ENCODE measurements around the gene CDC42SE2.
"Not testable (repeated sequence)": the region's sequence is repeated elsewhere in the genome, so short reads cannot be mapped to it uniquely, and the experiment has no call there.

CDC42SE2 gene

DNA sequence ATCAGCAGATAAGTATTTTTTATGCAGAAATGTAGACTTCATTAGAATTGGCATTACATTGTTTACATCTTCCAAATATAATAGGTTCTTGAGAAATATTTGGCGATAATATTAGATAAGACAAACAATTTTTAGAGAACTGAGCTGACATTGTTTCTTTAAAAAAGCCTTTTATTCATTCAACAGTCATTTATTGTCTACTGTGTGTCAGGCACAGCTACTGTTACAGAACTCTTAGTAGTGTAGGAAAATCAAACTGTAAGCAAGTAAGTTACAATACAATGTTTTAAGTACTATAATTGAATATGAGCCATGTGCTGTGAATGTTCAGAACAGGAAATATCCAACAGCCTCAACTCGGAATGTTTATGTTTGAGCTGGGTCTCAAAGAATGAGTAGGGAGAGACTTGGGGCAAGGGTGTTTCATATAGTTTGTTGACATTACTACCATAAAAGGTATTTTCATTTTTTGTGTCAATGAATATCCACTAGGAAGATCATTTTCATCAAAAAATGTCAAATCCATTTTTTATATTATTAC is 114.0 kb downstream of the CDC42SE2 start:
- Histone ChIP-seq H3K9me3 (no peaks in the 10 kb centered on the region), H3K4me1 (ENCODE audit: control insufficient read depth in 1 of 2, insufficient read depth in 1 of 2, low read depth in 1 of 2, low read length in 1 of 2) (peaks cover 50% of the 10 kb centered on the region in 2 experiments), H3K27ac (peak overlapping the region; percentile 91), H3K36me3 (no peaks in the 10 kb centered on the region), H3K27me3 (no peaks in the 10 kb centered on the region), H3K4me3 (ENCODE audit: low read depth in 1 of 2, low read length in 1 of 2) (no peak overlapping the region)
- TF ChIP-seq, protein P1, sequence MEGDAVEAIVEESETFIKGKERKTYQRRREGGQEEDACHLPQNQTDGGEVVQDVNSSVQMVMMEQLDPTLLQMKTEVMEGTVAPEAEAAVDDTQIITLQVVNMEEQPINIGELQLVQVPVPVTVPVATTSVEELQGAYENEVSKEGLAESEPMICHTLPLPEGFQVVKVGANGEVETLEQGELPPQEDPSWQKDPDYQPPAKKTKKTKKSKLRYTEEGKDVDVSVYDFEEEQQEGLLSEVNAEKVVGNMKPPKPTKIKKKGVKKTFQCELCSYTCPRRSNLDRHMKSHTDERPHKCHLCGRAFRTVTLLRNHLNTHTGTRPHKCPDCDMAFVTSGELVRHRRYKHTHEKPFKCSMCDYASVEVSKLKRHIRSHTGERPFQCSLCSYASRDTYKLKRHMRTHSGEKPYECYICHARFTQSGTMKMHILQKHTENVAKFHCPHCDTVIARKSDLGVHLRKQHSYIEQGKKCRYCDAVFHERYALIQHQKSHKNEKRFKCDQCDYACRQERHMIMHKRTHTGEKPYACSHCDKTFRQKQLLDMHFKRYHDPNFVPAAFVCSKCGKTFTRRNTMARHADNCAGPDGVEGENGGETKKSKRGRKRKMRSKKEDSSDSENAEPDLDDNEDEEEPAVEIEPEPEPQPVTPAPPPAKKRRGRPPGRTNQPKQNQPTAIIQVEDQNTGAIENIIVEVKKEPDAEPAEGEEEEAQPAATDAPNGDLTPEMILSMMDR (IDR thresholded peaks at IDR 0.05), result no peak

DNA sequence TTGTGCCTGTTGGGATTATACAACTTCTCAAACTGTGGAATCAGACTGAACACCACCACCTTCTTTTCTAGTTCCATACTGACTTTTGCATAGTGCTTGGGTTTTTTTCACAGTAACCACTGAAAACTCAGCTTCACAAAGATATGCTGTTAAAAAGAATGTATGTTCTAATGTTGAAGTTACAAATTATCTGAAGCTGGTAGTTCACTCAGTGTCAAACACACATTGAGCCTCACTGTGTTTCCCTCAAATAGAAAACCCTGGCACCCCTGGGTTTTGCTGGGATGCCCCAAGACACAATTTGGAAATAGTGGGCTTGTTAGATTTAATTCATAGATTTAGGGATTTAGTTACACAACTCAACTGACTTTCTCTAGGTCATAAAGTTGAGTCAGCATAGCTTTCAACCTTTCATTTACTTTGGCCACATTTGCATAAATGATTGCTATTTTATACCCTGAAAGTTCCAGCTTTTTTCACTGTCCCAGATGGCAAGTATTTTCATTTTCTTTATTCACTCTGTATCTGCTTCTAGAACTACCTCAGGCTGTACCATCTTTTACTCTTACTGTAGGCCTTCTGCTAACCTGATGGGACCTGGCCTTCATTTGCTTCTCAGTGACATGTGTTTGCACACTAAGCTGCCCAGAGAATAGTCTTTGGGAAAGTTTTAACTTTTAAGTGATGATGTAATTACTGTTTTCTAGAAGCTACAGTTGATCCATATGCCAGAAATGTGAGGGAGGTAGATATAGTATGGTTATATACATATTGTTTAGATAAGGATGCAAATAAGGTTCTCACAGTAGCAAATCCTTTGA is 115.1 kb downstream of the CDC42SE2 start:
- Histone ChIP-seq H3K36me3 (no peaks in the 10 kb centered on the region), H3K4me3 (ENCODE audit: low read depth in 1 of 2, low read length in 1 of 2) (peak overlapping the region in 1 of 2 experiments; percentile 39), H3K4me1 (ENCODE audit: control insufficient read depth in 1 of 2, insufficient read depth in 1 of 2, low read depth in 1 of 2, low read length in 1 of 2) (peaks cover 50 to 52% of the 10 kb centered on the region in 2 experiments), H3K27me3 (no peaks in the 10 kb centered on the region), H3K27ac (peak overlapping the region; percentile 91), H3K9me3 (no peaks in the 10 kb centered on the region)
- TF ChIP-seq, protein P1 (IDR thresholded peaks at IDR 0.05), result no peak

- H3K9me3 ChIP-seq, result no peaks in the 10 kb centered on the region
- TF ChIP-seq, protein P1 (IDR thresholded peaks at IDR 0.05), result peak; percentile 20
- H3K27ac ChIP-seq, result peak overlapping the region; percentile 91
- H3K4me3 ChIP-seq (ENCODE audit: low read depth in 1 of 2, low read length in 1 of 2), result peak overlapping the region; percentile 24 to 39
- H3K4me1 ChIP-seq (ENCODE audit: control insufficient read depth in 1 of 2, insufficient read depth in 1 of 2, low read depth in 1 of 2, low read length in 1 of 2), result peaks cover 50 to 52% of the 10 kb centered on the region in 2 experiments
- no peaks in the 10 kb centered on the region for H3K27me3 ChIP-seq
- H3K36me3 ChIP-seq, result no peaks in the 10 kb centered on the region
These were observed 115.9 kb downstream of the CDC42SE2 start for GRCh38 chr5:131379723-131380122.

DNA sequence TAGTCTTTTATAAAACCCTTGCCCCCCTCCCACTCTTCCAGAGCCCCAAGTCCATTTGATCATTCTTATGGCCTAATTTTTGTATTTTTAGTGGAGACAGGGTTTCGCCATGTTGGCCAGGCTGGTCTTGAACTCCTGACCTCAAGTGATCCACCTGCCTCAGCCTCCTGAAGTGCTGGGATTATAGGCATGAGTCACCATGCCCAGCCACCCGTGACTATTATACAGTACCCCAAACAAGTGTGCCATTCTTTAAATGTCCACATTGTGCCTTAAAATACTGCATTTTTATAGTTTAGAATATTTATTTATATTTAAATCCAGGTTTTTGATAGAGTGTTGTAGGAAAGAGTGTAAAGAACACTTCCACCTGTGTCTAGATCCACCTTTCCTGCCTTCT is 116.4 kb downstream of the CDC42SE2 start:
- not testable (repeated sequence) for H3K27me3 ChIP-seq, H3K9me3 ChIP-seq, H3K36me3 ChIP-seq
- Histone ChIP-seq H3K4me3 (ENCODE audit: low read depth in 1 of 2, low read length in 1 of 2) (peak overlapping the region; percentile 24 to 39), H3K27ac (peak overlapping the region; percentile 91), H3K4me1 (ENCODE audit: control insufficient read depth in 1 of 2, insufficient read depth in 1 of 2, low read depth in 1 of 2, low read length in 1 of 2) (peaks cover 50 to 52% of the 10 kb centered on the region in 2 experiments)

DNA sequence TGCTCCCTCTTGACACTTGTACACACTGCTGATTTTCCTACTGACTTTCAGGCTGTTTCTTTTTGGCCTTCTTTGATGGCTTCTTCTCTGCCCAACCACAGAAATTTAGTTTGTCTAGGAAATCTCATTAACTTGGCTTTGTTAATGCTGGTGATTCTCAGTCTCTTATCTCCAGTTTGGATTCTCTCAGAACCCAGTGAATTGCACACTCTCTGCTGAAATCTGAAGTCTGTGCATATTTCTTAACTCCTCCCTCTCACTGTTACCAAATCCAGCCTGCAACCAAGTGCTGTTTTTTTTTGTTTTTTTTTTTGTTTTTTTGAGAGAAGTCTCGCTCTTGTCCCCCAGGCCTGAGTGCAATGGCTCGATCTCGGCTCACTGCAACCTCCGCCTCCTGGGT is 117.2 kb downstream of the CDC42SE2 start:
- H3K4me3 ChIP-seq (ENCODE audit: low read depth in 1 of 2, low read length in 1 of 2), result peak overlapping the region; percentile 26 to 39
- peak overlapping the region; percentile 91 for H3K27ac ChIP-seq
- no peaks in the 10 kb centered on the region for H3K9me3 ChIP-seq
- no peaks in the 10 kb centered on the region for H3K27me3 ChIP-seq
- TF ChIP-seq, protein P1 (IDR thresholded peaks at IDR 0.05), result no peak
- H3K4me1 ChIP-seq (ENCODE audit: control insufficient read depth in 1 of 2, insufficient read depth in 1 of 2, low read depth in 1 of 2, low read length in 1 of 2), result peaks cover 50 to 52% of the 10 kb centered on the region in 2 experiments
- H3K36me3 ChIP-seq, result peaks cover 11% of the 10 kb centered on the region

DNA sequence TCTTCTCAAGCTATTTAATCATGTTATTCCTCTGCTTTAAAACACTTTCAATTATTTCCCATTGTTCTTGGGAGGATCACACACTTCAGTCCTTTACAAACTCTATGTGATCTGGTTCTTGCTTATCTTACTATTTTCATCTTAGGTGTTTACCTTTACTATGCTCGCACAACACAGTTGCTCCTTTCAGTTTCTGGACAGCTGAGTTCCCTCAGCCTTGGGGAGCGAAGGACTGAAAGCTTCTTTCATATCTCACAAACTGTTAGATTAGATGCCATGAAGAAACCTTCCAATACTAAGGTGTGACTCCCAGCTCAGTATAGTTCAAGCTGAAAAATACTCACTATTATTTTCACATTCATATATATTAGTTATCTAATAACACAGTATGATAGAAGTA is 117.9 kb downstream of the CDC42SE2 start:
- TF ChIP-seq, protein P1 (IDR thresholded peaks at IDR 0.05), result no peak
- Histone ChIP-seq H3K9me3 (no peaks in the 10 kb centered on the region), H3K4me1 (ENCODE audit: control insufficient read depth in 1 of 2, insufficient read depth in 1 of 2, low read depth in 1 of 2, low read length in 1 of 2) (peaks cover 50 to 52% of the 10 kb centered on the region in 2 experiments), H3K27me3 (no peaks in the 10 kb centered on the region), H3K27ac (peak overlapping the region; percentile 91), H3K36me3 (peaks cover 19% of the 10 kb centered on the region), H3K4me3 (ENCODE audit: low read depth in 1 of 2, low read length in 1 of 2) (peak overlapping the region in 1 of 2 experiments; percentile 39)
